Parathyroid adenoma (tissue), 2 donors: Measurements from ENCODE around the gene HAGHL.

Experiments used
- H2AFZ ChIP-seq: fragments of 300-600 bp; sonication (generic); one replicate; pipeline ENCODE4 v1.7.0; 2017; ENCODE audit warnings: antibody characterized with exemption, mild to moderate bottlenecking
- H3K27ac ChIP-seq: fragments of 300-600 bp; sonication (generic); one replicate; pipeline ENCODE4 v1.7.0; 2017
- H3K27me3 ChIP-seq: fragments of 300-600 bp; sonication (generic); one replicate; pipeline ENCODE4 v1.7.0; 2017; ENCODE audit warnings: low read length; ENCODE audit not compliant: control insufficient read depth, insufficient read depth
- H3K36me3 ChIP-seq: fragments of 300-600 bp; sonication (generic); one replicate; pipeline ENCODE4 v1.7.0; 2017; ENCODE audit warnings: low read length; ENCODE audit not compliant: control insufficient read depth, insufficient read depth
- H3K4me1 ChIP-seq: fragments of 300-600 bp; sonication (generic); one replicate; pipeline ENCODE4 v1.7.0; 2017; ENCODE audit warnings: control low read depth
- H3K4me2 ChIP-seq: fragments of 300-600 bp; sonication (generic); one replicate; pipeline ENCODE4 v1.7.0; 2017; ENCODE audit warnings: low read length
- H3K4me3 ChIP-seq: fragments of 300-600 bp; sonication (generic); one replicate; pipeline ENCODE4 v1.7.0; 2017; ENCODE audit warnings: low read depth, low read length
- H3K79me2 ChIP-seq: fragments of 300-600 bp; sonication (generic); one replicate; pipeline ENCODE4 v1.7.0; 2017; ENCODE audit warnings: control low read depth
- H3K9ac ChIP-seq: fragments of 300-600 bp; sonication (generic); one replicate; pipeline ENCODE4 v1.7.0; 2017; ENCODE audit warnings: mild to moderate bottlenecking
- H3K9me3 ChIP-seq: fragments of 300-600 bp; sonication (generic); one replicate; pipeline ENCODE4 v1.7.0; 2017; ENCODE audit warnings: low read length; ENCODE audit not compliant: control insufficient read depth
- CTCF ChIP-seq: fragments of 300-600 bp; sonication (generic); IDR thresholded peaks from one replicate; pipeline ENCODE4 v1.7.0; 2017; ENCODE audit warnings: antibody characterized with exemption, mild to moderate bottlenecking
- donor health status: primary hyperparathyroidism.

HAGHL gene

GRCh38 chr16:700684-701584 lies 26.0 kb upstream of the HAGHL start:
- no peaks in the 10 kb centered on the region for H3K4me1 ChIP-seq
- H3K36me3 ChIP-seq = no peaks in the 10 kb centered on the region
- H3K9me3 ChIP-seq = no peaks in the 10 kb centered on the region
- H3K9ac ChIP-seq = no peak overlapping the region
- no peak overlapping the region for H3K4me2 ChIP-seq
- peaks cover 10% of the 10 kb centered on the region for H3K27me3 ChIP-seq
- H3K27ac ChIP-seq = no peak overlapping the region
- no peak for TF ChIP-seq CTCF
- H3K79me2 ChIP-seq = peaks cover 31% of the 10 kb centered on the region
- H2AFZ ChIP-seq = no peak overlapping the region
- no peak overlapping the region for H3K4me3 ChIP-seq

DNA sequence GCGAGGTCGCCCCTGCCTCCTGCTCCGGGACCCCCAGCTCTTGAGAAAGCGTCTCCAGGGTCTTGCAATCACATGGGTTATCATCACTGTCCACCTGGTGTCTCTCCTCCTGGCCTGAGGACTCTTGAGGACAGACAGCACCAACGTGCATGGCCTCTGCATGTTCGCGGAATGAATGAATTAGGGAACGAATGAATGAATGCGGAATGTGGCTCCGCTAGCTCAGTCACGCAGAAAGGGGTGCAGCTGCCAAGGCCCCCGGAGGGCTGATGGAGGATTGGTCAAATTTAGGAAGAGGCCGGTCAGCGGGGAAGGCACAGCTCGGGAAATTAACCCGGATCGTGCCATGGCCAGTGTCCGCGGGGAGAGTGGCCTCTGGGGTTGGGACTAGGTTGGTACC lies 24.6 kb upstream of the HAGHL start:
- Histone ChIP-seq H3K4me2 (no peak overlapping the region), H3K27ac (no peak overlapping the region), H3K36me3 (no peaks in the 10 kb centered on the region), H3K9ac (no peak overlapping the region), H3K9me3 (no peaks in the 10 kb centered on the region), H3K4me3 (no peak overlapping the region), H2AFZ (no peak overlapping the region), H3K4me1 (no peaks in the 10 kb centered on the region), H3K27me3 (peaks cover 10% of the 10 kb centered on the region), H3K79me2 (peaks cover 31% of the 10 kb centered on the region)
- no peak for TF ChIP-seq CTCF

- no peak overlapping the region for H3K4me2 ChIP-seq
- no peak for TF ChIP-seq CTCF
- peaks cover 13% of the 10 kb centered on the region for H3K27me3 ChIP-seq
- no peak overlapping the region for H3K27ac ChIP-seq
- no peak overlapping the region for H3K9ac ChIP-seq
- no peaks in the 10 kb centered on the region for H3K4me1 ChIP-seq
- H3K4me3 ChIP-seq = no peak overlapping the region
- no peaks in the 10 kb centered on the region for H3K9me3 ChIP-seq
- H2AFZ ChIP-seq = no peak overlapping the region
- peaks cover 28% of the 10 kb centered on the region for H3K79me2 ChIP-seq
- H3K36me3 ChIP-seq = no peaks in the 10 kb centered on the region
These were observed 23.5 kb upstream of the HAGHL start for GRCh38 chr16:703406-703805.

GRCh38 chr16:704047-704446 lies 22.9 kb upstream of the HAGHL start:
- no peak for TF ChIP-seq CTCF
- H2AFZ ChIP-seq = no peak overlapping the region
- no peak overlapping the region for H3K4me3 ChIP-seq
- no peaks in the 10 kb centered on the region for H3K36me3 ChIP-seq
- no peaks in the 10 kb centered on the region for H3K9me3 ChIP-seq
- no peak overlapping the region for H3K9ac ChIP-seq
- H3K4me2 ChIP-seq = no peak overlapping the region
- H3K79me2 ChIP-seq = peaks cover 28% of the 10 kb centered on the region
- H3K27ac ChIP-seq = peak overlapping the region; percentile 47
- peaks cover 13% of the 10 kb centered on the region for H3K27me3 ChIP-seq
- no peaks in the 10 kb centered on the region for H3K4me1 ChIP-seq
